Skeletal muscle tissue (tissue), 4 donors: ENCODE results near the gene ZNF888. TPM values are rescaled to one million over a fixed set of nuclear protein-coding genes. Genes with fewer than 3 reads are reported as not detected.
"Not testable (repeated sequence)": the region's sequence is repeated elsewhere in the genome, so short reads cannot be mapped to it uniquely, and the experiment has no call there.

Experiments
- H3K27ac ChIP-seq: one replicate; pipeline ENCODE4 v1.7.0; 2013; ENCODE audit warnings: mild to moderate bottlenecking, low read depth, low read length, inconsistent platforms
- H3K27me3 ChIP-seq, 3 donors: one replicate each; pipeline ENCODE4 v1.7.0; 2013; ENCODE audit warnings: low read length in 3 of 3; ENCODE audit not compliant: control insufficient read depth in 3 of 3, insufficient read depth in 3 of 3
- H3K36me3 ChIP-seq, 3 donors: one replicate each; pipeline ENCODE4 v1.7.0; 2013; ENCODE audit warnings: low read length in 3 of 3; ENCODE audit not compliant: control insufficient read depth in 3 of 3, insufficient read depth in 3 of 3
- H3K4me1 ChIP-seq, 3 donors: one replicate each; pipeline ENCODE4 v1.7.0; 2013; ENCODE audit warnings: low read length in 3 of 3, mild to moderate bottlenecking in 3 of 3; ENCODE audit not compliant: control insufficient read depth in 3 of 3, insufficient read depth in 3 of 3
- H3K4me3 ChIP-seq, 3 donors: one replicate each; pipeline ENCODE4 v1.7.0; 2013; ENCODE audit warnings: low read length in 3 of 3
- H3K9ac ChIP-seq, 3 donors: one replicate each; pipeline ENCODE4 v1.7.0; 2013; ENCODE audit warnings: low read length in 3 of 3, mild to moderate bottlenecking in 3 of 3, moderate library complexity in 2 of 3, low read depth in 1 of 3
- H3K9me3 ChIP-seq, 3 donors: one replicate each; pipeline ENCODE4 v1.7.0; 2013; ENCODE audit warnings: low read length in 3 of 3; ENCODE audit not compliant: control insufficient read depth in 3 of 3
- total RNA-seq: library from RNA; depleted of rRNA; stranded (reverse); fragments of >200 nt; gene quantifications from one replicate; pipeline ENCODE4 v1.2.3, GENCODE V29; 2014
- donor health status: Osteomylitis.

Gene ZNF888
- total RNA-seq, 1 donor from 2014 or later: 2.1 TPM

GRCh38 chr19:52904052-52904780 lies 19.0 kb downstream of the ZNF888 start:
- H3K9me3 ChIP-seq, H3K36me3 ChIP-seq, H3K9ac ChIP-seq, H3K4me3 ChIP-seq, H3K4me1 ChIP-seq, H3K27me3 ChIP-seq, H3K27ac ChIP-seq: not testable (repeated sequence)

GRCh38 chr19:52901842-52902241 lies 21.4 kb downstream of the ZNF888 start:
- no peaks in the 10 kb centered on the region for H3K9me3 ChIP-seq
- peaks cover 0 to 3% (median 0%) of the 10 kb centered on the region in 3 donors for H3K36me3 ChIP-seq
- no peak overlapping the region for H3K4me3 ChIP-seq

GRCh38 chr19:52898596-52898995 lies 24.6 kb downstream of the ZNF888 start:
- not testable (repeated sequence) for H3K36me3 ChIP-seq, H3K27ac ChIP-seq, H3K9me3 ChIP-seq

More at GRCh38 chr19:52901842-52902241, 21.4 kb downstream of the ZNF888 start:
- no peaks in the 10 kb centered on the region for H3K27me3 ChIP-seq
- H3K9ac ChIP-seq: no peak overlapping the region
- H3K4me1 ChIP-seq: peaks cover 4 to 10% (median 5%) of the 10 kb centered on the region in 3 donors
- H3K27ac ChIP-seq: no peak overlapping the region

GRCh38 chr19:52898101-52898500 lies 25.1 kb downstream of the ZNF888 start:
- H3K4me1 ChIP-seq: peaks cover 9 to 15% (median 11%) of the 10 kb centered on the region in 3 donors
- H3K9ac ChIP-seq: peak overlapping the region in 2 of 3 donors; percentile 8 to 81
- H3K27ac ChIP-seq: peak overlapping the region; percentile 84
- no peaks in the 10 kb centered on the region for H3K9me3 ChIP-seq
- H3K4me3 ChIP-seq: peak overlapping the region; percentile 89 to 97 (median 97)
- no peaks in the 10 kb centered on the region for H3K27me3 ChIP-seq
- peaks cover 6% of the 10 kb centered on the region in 3 donors for H3K36me3 ChIP-seq

More at GRCh38 chr19:52898596-52898995, 24.6 kb downstream of the ZNF888 start:
- not testable (repeated sequence) for H3K4me3 ChIP-seq, H3K27me3 ChIP-seq, H3K9ac ChIP-seq
- peaks cover 9 to 15% (median 11%) of the 10 kb centered on the region in 3 donors for H3K4me1 ChIP-seq

GRCh38 chr19:52897138-52897935 lies 25.9 kb downstream of the ZNF888 start, which contains the start of gene ZNF320:
TSS of gene ZNF320 (minus strand) at chr19:52897635. CDS start at chr19:52890255, 7,380 bp downstream.
- Histone ChIP-seq H3K4me3 (peak within 1 kb of the TSS; percentile 89 to 97 (median 97)), H3K27ac (peak within 1 kb of the TSS; percentile 84), H3K27me3 (no peaks in the 10 kb centered on the region), H3K9ac (peak within 1 kb of the TSS; percentile 81 to 96 (median 95)), H3K9me3 (no peaks in the 10 kb centered on the region), H3K36me3 (peaks cover 6 to 8% (median 6%) of the 10 kb centered on the region in 3 donors), H3K4me1 (peaks cover 9 to 15% (median 11%) of the 10 kb centered on the region in 3 donors)

GRCh38 chr19:52896431-52897137 lies 26.6 kb downstream of the ZNF888 start:
- Histone ChIP-seq H3K27me3 (no peaks in the 10 kb centered on the region), H3K9ac (peak overlapping the region; percentile 81 to 96 (median 95)), H3K36me3 (peaks cover 6 to 8% (median 6%) of the 10 kb centered on the region in 3 donors), H3K4me3 (peak overlapping the region; percentile 89 to 97 (median 97)), H3K4me1 (peaks cover 9 to 15% (median 11%) of the 10 kb centered on the region in 3 donors), H3K27ac (peak overlapping the region; percentile 84), H3K9me3 (no peaks in the 10 kb centered on the region)

- H3K36me3 ChIP-seq: peaks cover 28 to 38% (median 37%) of the 10 kb centered on the region in 3 donors
- H3K27me3 ChIP-seq: no peaks in the 10 kb centered on the region
Measured at GRCh38 chr19:52891336-52891735, 31.9 kb downstream of the ZNF888 start.

GRCh38 chr19:52889931-52890330 lies 33.3 kb downstream of the ZNF888 start:
- Histone ChIP-seq H3K4me1 (no peaks in the 10 kb centered on the region), H3K4me3 (no peak overlapping the region), H3K9me3 (no peaks in the 10 kb centered on the region), H3K27me3 (no peaks in the 10 kb centered on the region), H3K9ac (no peak overlapping the region), H3K36me3 (peaks cover 33 to 40% (median 39%) of the 10 kb centered on the region in 3 donors), H3K27ac (no peak overlapping the region)

More at GRCh38 chr19:52891336-52891735, 31.9 kb downstream of the ZNF888 start:
- Histone ChIP-seq H3K4me3 (no peak overlapping the region), H3K27ac (no peak overlapping the region), H3K9ac (no peak overlapping the region), H3K4me1 (peaks cover under 1% of the 10 kb centered on the region in 3 donors), H3K9me3 (no peaks in the 10 kb centered on the region)

GRCh38 chr19:52889076-52889475 lies 34.2 kb downstream of the ZNF888 start:
- no peak overlapping the region for H3K9ac ChIP-seq
- H3K27ac ChIP-seq: no peak overlapping the region
- H3K9me3 ChIP-seq: no peaks in the 10 kb centered on the region
- H3K36me3 ChIP-seq: peaks cover 39 to 47% (median 45%) of the 10 kb centered on the region in 3 donors
- H3K27me3 ChIP-seq: no peaks in the 10 kb centered on the region
- no peak overlapping the region for H3K4me3 ChIP-seq
- H3K4me1 ChIP-seq: no peaks in the 10 kb centered on the region
